GM18867 (cell line): Measurements from ENCODE around the gene KIF13A.
"Not testable (repeated sequence)": the region's sequence is repeated elsewhere in the genome, so short reads cannot be mapped to it uniquely, and the experiment has no call there.

Experiments
- ATAC-seq: cut with Tn5 transposase; IDR thresholded peaks from one replicate; pipeline ENCODE4 v1.9.1; 2021; ENCODE audit warnings: mild to moderate bottlenecking, moderate library complexity; ENCODE audit not compliant: unreplicated experiment

The KIF13A gene

GRCh38 chr6:17987447-17987696 is at the start of gene KIF13A:
Gene KIF13A, minus strand, starts transcription at chr6:17987635. Its CDS starts 172 bp downstream, at chr6:17987463.
- ATAC-seq = no peak

GRCh38 chr6:18036781-18037180 is 49.3 kb upstream of the KIF13A start:
- ATAC-seq = no peak

- no peak for ATAC-seq
These were observed 48.0 kb upstream of the KIF13A start for GRCh38 chr6:18035330-18035854.

- ATAC-seq = no peak
These were observed 47.4 kb upstream of the KIF13A start for GRCh38 chr6:18034798-18035202.

- no peak for ATAC-seq
These were observed 44.3 kb upstream of the KIF13A start for GRCh38 chr6:18031680-18032256.

GRCh38 chr6:18031189-18031588 is 43.8 kb upstream of the KIF13A start:
- no peak for ATAC-seq

GRCh38 chr6:18028332-18028731 is 40.9 kb upstream of the KIF13A start:
- no peak for ATAC-seq

- no peak for ATAC-seq
These were observed 38.2 kb upstream of the KIF13A start for GRCh38 chr6:18025596-18025995.

GRCh38 chr6:18024876-18025275 is 37.4 kb upstream of the KIF13A start:
- no peak for ATAC-seq

- no peak for ATAC-seq
These were observed 36.5 kb upstream of the KIF13A start for GRCh38 chr6:18023891-18024290.

- ATAC-seq = no peak
These were observed 35.2 kb upstream of the KIF13A start for GRCh38 chr6:18022398-18023231.

GRCh38 chr6:18021166-18021850 is 33.9 kb upstream of the KIF13A start:
- ATAC-seq = no peak

- ATAC-seq = not testable (repeated sequence)
These were observed 33.1 kb upstream of the KIF13A start for GRCh38 chr6:18020545-18020944.

GRCh38 chr6:18019539-18020534 is 32.4 kb upstream of the KIF13A start:
- ATAC-seq = no peak

- not testable (repeated sequence) for ATAC-seq
These were observed 31.7 kb upstream of the KIF13A start for GRCh38 chr6:18019133-18019532.

- ATAC-seq = no peak
These were observed 29.3 kb upstream of the KIF13A start for GRCh38 chr6:18016698-18017097.

- ATAC-seq = no peak
These were observed 28.7 kb upstream of the KIF13A start for GRCh38 chr6:18016133-18016532.

GRCh38 chr6:18011287-18011686 is 23.9 kb upstream of the KIF13A start:
- ATAC-seq = no peak

GRCh38 chr6:18010540-18010939 is 23.1 kb upstream of the KIF13A start:
- ATAC-seq = not testable (repeated sequence)

- ATAC-seq = no peak
These were observed 17.0 kb upstream of the KIF13A start for GRCh38 chr6:18004256-18004985.
